ENCODE data around the gene ENOX1. TPM values are rescaled to one million over a fixed set of nuclear protein-coding genes. Genes with fewer than 3 reads are reported as not detected.

The ENOX1 gene
- total RNA-seq, 1 donor, result 7.4 TPM

GRCh38 chr13:43543331-43543730, 243.4 kb downstream of the ENOX1 start:
- no peak for DNase-seq (ENCODE audit: low read depth)
- TF ChIP-seq CTCF (IDR thresholded peaks at IDR 0.05; ENCODE audit: insufficient read depth, low read length), result no peak

GRCh38 chr13:43537124-43537523, 249.6 kb downstream of the ENOX1 start:
- H3K4me3 ChIP-seq (ENCODE audit: low read depth, low read length), result no peak overlapping the region
- no peak for DNase-seq (ENCODE audit: low read depth)
- no peak for TF ChIP-seq CTCF (IDR thresholded peaks at IDR 0.05; ENCODE audit: insufficient read depth, low read length)

More at GRCh38 chr13:43543331-43543730, 243.4 kb downstream of the ENOX1 start:
- no peak overlapping the region for H3K4me3 ChIP-seq (ENCODE audit: low read depth, low read length)

GRCh38 chr13:43529796-43530195, 257.0 kb downstream of the ENOX1 start:
- TF ChIP-seq CTCF (IDR thresholded peaks at IDR 0.05; ENCODE audit: insufficient read depth, low read length), result no peak
- no peak overlapping the region for H3K4me3 ChIP-seq (ENCODE audit: low read depth, low read length)
- no peak for DNase-seq (ENCODE audit: low read depth)

GRCh38 chr13:43528992-43529391, 257.8 kb downstream of the ENOX1 start:
- no peak for TF ChIP-seq CTCF (IDR thresholded peaks at IDR 0.05; ENCODE audit: insufficient read depth, low read length)
- no peak overlapping the region for H3K4me3 ChIP-seq (ENCODE audit: low read depth, low read length)
- peak; percentile 68 for DNase-seq (ENCODE audit: low read depth)

- no peak for TF ChIP-seq CTCF (IDR thresholded peaks at IDR 0.05; ENCODE audit: insufficient read depth, low read length)
- DNase-seq (ENCODE audit: low read depth), result peak; percentile 45
- no peak overlapping the region for H3K4me3 ChIP-seq (ENCODE audit: low read depth, low read length)
These were observed 264.0 kb downstream of the ENOX1 start for GRCh38 chr13:43522788-43523187.

GRCh38 chr13:43520351-43520750, 266.4 kb downstream of the ENOX1 start:
- peak; percentile 51 for DNase-seq (ENCODE audit: low read depth)
- TF ChIP-seq CTCF (IDR thresholded peaks at IDR 0.05; ENCODE audit: insufficient read depth, low read length), result no peak
- H3K4me3 ChIP-seq (ENCODE audit: low read depth, low read length), result no peak overlapping the region

- H3K4me3 ChIP-seq (ENCODE audit: low read depth, low read length), result no peak overlapping the region
- DNase-seq (ENCODE audit: low read depth), result no peak
- TF ChIP-seq CTCF (IDR thresholded peaks at IDR 0.05; ENCODE audit: insufficient read depth, low read length), result no peak
These were observed 267.9 kb downstream of the ENOX1 start for GRCh38 chr13:43518833-43519232.
